ENCODE measurements around the gene TBR1.

TBR1 gene

DNA sequence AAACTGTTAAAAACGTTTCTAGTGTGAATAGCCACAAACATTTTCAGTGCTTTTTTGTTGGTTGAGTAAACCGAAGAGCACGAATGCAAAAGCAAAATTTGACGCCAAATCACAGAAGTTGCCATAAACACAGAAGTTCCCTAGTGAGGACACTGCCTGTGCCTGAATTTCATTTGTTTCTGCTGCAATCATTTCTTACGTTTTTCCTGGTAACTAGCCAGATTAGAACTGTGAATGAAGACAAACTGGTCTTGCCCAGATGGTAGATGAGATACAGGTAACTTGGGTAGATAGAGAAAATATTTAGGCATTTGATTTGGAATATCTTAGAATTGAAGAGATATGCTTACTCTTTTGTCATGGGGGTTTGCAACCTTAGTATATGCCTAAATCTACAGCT is 9.8 kb upstream of the TBR1 start:
- H2AFZ ChIP-seq (ENCODE audit: low read depth, low read length): no peak overlapping the region
- H3K4me1 ChIP-seq (ENCODE audit: low read length): peaks cover 16% of the 10 kb centered on the region
- no peak for TF ChIP-seq EZH2phosphoT487 (IDR thresholded peaks at IDR 0.05; ENCODE audit: low read depth)
- TF ChIP-seq, protein P1, sequence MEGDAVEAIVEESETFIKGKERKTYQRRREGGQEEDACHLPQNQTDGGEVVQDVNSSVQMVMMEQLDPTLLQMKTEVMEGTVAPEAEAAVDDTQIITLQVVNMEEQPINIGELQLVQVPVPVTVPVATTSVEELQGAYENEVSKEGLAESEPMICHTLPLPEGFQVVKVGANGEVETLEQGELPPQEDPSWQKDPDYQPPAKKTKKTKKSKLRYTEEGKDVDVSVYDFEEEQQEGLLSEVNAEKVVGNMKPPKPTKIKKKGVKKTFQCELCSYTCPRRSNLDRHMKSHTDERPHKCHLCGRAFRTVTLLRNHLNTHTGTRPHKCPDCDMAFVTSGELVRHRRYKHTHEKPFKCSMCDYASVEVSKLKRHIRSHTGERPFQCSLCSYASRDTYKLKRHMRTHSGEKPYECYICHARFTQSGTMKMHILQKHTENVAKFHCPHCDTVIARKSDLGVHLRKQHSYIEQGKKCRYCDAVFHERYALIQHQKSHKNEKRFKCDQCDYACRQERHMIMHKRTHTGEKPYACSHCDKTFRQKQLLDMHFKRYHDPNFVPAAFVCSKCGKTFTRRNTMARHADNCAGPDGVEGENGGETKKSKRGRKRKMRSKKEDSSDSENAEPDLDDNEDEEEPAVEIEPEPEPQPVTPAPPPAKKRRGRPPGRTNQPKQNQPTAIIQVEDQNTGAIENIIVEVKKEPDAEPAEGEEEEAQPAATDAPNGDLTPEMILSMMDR (IDR thresholded peaks at IDR 0.05; ENCODE audit: low read depth, low read length): no peak

GRCh38 chr2:161407597-161407996 is 8.5 kb upstream of the TBR1 start:
- no peaks in the 10 kb centered on the region for H3K79me2 ChIP-seq (ENCODE audit: low read length)
- H2AFZ ChIP-seq (ENCODE audit: low read depth, low read length): no peak overlapping the region
- peaks cover 16% of the 10 kb centered on the region for H3K4me1 ChIP-seq (ENCODE audit: low read length)
- H3K4me3 ChIP-seq (ENCODE audit: low read length): no peak overlapping the region
- H4K20me1 ChIP-seq (ENCODE audit: insufficient read depth, low read length): no peaks in the 10 kb centered on the region
- no peaks in the 10 kb centered on the region for H3K9me3 ChIP-seq (ENCODE audit: insufficient read depth, low read length)
- H3K27me3 ChIP-seq (ENCODE audit: low read depth, low read length): no peaks in the 10 kb centered on the region
- no peak overlapping the region for H3K27ac ChIP-seq (ENCODE audit: low read length)
- no peak overlapping the region for H3K9ac ChIP-seq (ENCODE audit: low read length)
- no peak overlapping the region for H3K4me2 ChIP-seq (ENCODE audit: low read length)
- peaks cover 14% of the 10 kb centered on the region for H3K36me3 ChIP-seq (replicated peaks; ENCODE audit: low read depth, low read length)
- no peak for TF ChIP-seq EZH2phosphoT487 (IDR thresholded peaks at IDR 0.05; ENCODE audit: low read depth)
- TF ChIP-seq, protein P1 (IDR thresholded peaks at IDR 0.05; ENCODE audit: low read depth, low read length): no peak

More for the DNA sequence above, 9.8 kb upstream of the TBR1 start:
- Histone ChIP-seq H3K36me3 (replicated peaks; ENCODE audit: low read depth, low read length) (peaks cover 15% of the 10 kb centered on the region), H3K4me3 (ENCODE audit: low read length) (no peak overlapping the region), H4K20me1 (ENCODE audit: insufficient read depth, low read length) (no peaks in the 10 kb centered on the region), H3K27me3 (ENCODE audit: low read depth, low read length) (no peaks in the 10 kb centered on the region), H3K4me2 (ENCODE audit: low read length) (no peak overlapping the region), H3K9me3 (ENCODE audit: insufficient read depth, low read length) (no peaks in the 10 kb centered on the region), H3K79me2 (ENCODE audit: low read length) (no peaks in the 10 kb centered on the region), H3K27ac (ENCODE audit: low read length) (no peak overlapping the region), H3K9ac (ENCODE audit: low read length) (no peak overlapping the region)

- no peak overlapping the region for H3K27ac ChIP-seq (ENCODE audit: low read length)
- peaks cover 10% of the 10 kb centered on the region for H3K36me3 ChIP-seq (replicated peaks; ENCODE audit: low read depth, low read length)
- no peak overlapping the region for H3K4me3 ChIP-seq (ENCODE audit: low read length)
- no peak for TF ChIP-seq EZH2phosphoT487 (IDR thresholded peaks at IDR 0.05; ENCODE audit: low read depth)
- TF ChIP-seq, protein P1 (IDR thresholded peaks at IDR 0.05; ENCODE audit: low read depth, low read length): no peak
- no peak overlapping the region for H3K9ac ChIP-seq (ENCODE audit: low read length)
- H3K79me2 ChIP-seq (ENCODE audit: low read length): no peaks in the 10 kb centered on the region
- no peaks in the 10 kb centered on the region for H3K9me3 ChIP-seq (ENCODE audit: insufficient read depth, low read length)
- H4K20me1 ChIP-seq (ENCODE audit: insufficient read depth, low read length): no peaks in the 10 kb centered on the region
- no peak overlapping the region for H3K4me2 ChIP-seq (ENCODE audit: low read length)
- no peaks in the 10 kb centered on the region for H3K27me3 ChIP-seq (ENCODE audit: low read depth, low read length)
- H2AFZ ChIP-seq (ENCODE audit: low read depth, low read length): no peak overlapping the region
- peaks cover 18% of the 10 kb centered on the region for H3K4me1 ChIP-seq (ENCODE audit: low read length)
These were observed 6.7 kb upstream of the TBR1 start for GRCh38 chr2:161409308-161409907.

GRCh38 chr2:161412346-161412745 is 3.8 kb upstream of the TBR1 start:
- TF ChIP-seq, protein P1 (IDR thresholded peaks at IDR 0.05; ENCODE audit: low read depth, low read length): no peak
- TF ChIP-seq EZH2phosphoT487 (IDR thresholded peaks at IDR 0.05; ENCODE audit: low read depth): no peak
- H3K36me3 ChIP-seq (replicated peaks; ENCODE audit: low read depth, low read length): peaks cover 10% of the 10 kb centered on the region
- H3K79me2 ChIP-seq (ENCODE audit: low read length): no peaks in the 10 kb centered on the region
- H2AFZ ChIP-seq (ENCODE audit: low read depth, low read length): no peak overlapping the region
- H4K20me1 ChIP-seq (ENCODE audit: insufficient read depth, low read length): no peaks in the 10 kb centered on the region
- H3K9me3 ChIP-seq (ENCODE audit: insufficient read depth, low read length): no peaks in the 10 kb centered on the region
- H3K27ac ChIP-seq (ENCODE audit: low read length): no peak overlapping the region
- H3K9ac ChIP-seq (ENCODE audit: low read length): no peak overlapping the region
- H3K4me2 ChIP-seq (ENCODE audit: low read length): no peak overlapping the region
- H3K27me3 ChIP-seq (ENCODE audit: low read depth, low read length): peaks cover 17% of the 10 kb centered on the region
- no peak overlapping the region for H3K4me3 ChIP-seq (ENCODE audit: low read length)
- H3K4me1 ChIP-seq (ENCODE audit: low read length): peaks cover 12% of the 10 kb centered on the region
